Posterior vena cava (tissue), 2 donors: Measurements from ENCODE around the gene C1QTNF2. TPM values are rescaled to one million over a fixed set of nuclear protein-coding genes. Genes with fewer than 3 reads are reported as not detected.

ENCODE experiments used
- DNase-seq: peaks from one replicate; pipeline ENCODE4 v3.0.0-alpha.2; 2020; ENCODE audit warnings: low spot score
- intact Hi-C, 2 donors: fragments of 100-400 bp; cut with DNase I; formaldehyde crosslinking; loops; one replicate each; pipeline versions ENCODE4 v1.14.1 to v1.14.2; 2022 to 2023
- total RNA-seq, 2 donors: library from RNA; stranded (reverse); fragmentation: NEBNext Ultra II Directional; extraction: Animal tissue kit (Norgen Biotek cat#: 25700); gene quantifications; one replicate each; pipeline ENCODE4 v1.2.1, GENCODE V29; 2021
- donor health status: DM: yes; HTN: yes; CAD: no.
- donor health status: DM: yes; HTN: yes; CAD: no.

Gene C1QTNF2
- total RNA-seq, 2 donors from 2014 or later, result 7.1 to 9.7 TPM

DNA sequence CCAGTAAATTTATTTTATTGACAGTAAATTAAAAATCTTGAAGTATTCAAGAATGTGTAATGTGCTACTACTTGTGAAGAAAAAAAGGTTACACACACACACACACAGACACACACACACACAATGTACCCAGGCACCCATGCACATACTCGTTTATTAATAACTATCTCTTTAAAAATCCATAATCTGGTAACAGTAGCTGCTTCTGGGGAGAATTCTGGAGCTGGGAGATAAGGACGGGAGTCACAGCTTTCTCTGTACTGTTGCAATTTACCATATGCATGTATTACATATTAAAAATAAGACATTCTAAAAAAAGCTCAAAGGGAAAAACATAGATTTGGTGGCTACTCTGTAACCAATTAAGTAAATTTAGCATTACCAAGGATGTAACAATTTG, 7.9 kb upstream of the C1QTNF2 start:
- DNase-seq, result no peak
- intact Hi-C loops, result no loop called here

DNA sequence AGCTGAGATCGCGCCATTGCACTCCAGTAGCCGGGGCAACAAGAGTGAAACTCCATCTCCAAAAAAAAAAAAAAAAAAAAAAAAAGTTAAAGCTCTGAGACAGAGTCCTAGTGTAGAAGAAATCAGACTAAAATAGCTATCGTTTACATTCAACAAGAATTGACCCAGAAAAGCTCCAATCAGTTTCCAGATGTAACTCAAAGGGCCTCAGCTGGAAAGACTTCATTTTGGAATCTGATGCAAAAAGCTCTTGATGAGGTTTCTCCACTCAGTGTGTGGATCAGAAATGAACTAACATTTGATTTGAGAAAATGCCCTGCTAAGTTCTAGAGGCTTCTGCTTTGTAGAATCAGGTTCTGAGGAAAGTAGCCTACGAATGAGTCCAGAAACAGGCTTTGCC, 7.2 kb upstream of the C1QTNF2 start:
- intact Hi-C loops, result no loop called here
- DNase-seq, result no peak

DNA sequence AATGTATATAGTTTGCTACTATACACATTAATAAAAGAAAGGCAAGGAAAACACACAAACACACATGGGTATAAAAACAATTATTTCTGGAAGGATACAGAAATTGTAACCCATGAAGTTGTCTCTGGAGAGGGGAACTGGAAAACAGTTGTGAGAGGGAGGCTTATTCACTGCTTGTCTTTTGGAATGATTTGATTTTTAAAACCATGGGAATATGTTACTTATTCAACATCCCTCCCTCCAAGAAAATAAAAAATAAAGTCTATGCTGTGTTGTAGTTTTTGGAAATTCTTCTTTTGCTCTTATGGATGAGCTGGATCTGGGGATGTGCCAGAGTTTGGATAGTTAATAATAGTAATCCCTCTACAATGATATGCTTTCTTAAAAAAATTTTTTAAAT, 6.0 kb upstream of the C1QTNF2 start:
- intact Hi-C loops, result no loop called here
- no peak for DNase-seq

DNA sequence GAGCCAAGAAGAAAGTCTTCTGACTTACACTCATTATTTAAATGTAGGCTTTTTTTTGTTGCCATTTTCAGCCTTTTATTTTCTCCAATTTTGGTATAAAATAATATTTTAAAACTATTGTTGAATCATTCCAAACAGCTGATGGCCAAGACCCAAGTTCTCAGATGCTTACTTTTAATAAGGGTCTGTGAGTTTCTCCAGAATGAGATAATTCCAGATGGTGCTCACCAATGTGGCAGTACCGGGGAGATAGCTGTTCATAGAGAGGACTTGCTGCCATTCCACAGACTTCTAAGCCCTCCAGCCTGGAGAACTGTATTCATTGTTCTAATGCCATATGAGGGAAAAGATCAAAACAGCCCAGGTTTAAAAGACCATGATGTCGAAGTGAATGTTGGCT, 5.3 kb upstream of the C1QTNF2 start:
- DNase-seq, result no peak
- intact Hi-C loops, result no loop called here

DNA sequence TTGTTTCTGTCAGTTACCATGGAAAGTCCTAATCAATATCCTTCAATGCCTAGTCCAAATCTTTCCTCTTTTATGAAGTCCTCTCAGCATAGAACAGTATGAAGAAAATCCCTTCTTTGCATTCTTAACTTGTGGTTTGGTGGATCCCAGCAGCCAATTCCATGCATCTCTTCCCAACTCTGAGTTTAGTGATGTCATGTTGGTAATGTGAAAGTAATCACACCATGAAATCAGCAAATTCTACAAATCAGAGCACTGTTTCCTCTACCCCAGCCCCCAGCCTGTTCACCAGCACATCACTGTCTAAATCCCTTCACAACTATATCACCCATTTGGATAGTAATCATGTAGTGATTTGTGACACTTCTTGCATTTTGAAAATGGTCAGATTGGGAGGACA, 4.7 kb upstream of the C1QTNF2 start:
- intact Hi-C loops, result no loop called here
- no peak for DNase-seq

DNA sequence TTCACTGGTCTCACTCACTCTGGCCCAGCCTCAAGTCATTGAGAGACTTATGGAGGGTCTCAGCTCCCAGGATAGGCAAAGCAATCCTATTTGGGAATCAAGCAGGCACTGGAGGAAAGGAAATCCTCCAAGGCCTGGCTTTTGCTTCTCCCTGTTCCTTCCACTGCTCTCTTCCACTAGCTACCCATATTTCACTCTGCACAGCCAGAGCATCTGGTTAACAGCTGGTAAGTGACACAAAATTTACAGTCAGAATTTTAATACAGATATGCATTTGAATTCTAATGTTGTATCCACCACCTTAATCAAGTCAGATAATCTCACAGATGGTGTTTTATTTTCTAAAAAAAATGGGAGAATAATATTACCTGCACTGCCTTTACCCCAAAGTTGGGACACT, 868 bp upstream of the C1QTNF2 start:
- intact Hi-C loops, result loop anchor here in 1 of 2 donors (1.0 kb wide), 1 partner anchor 41 kb away; no protein-coding TSS in a partner anchor
- peak; percentile 47 for DNase-seq

DNA sequence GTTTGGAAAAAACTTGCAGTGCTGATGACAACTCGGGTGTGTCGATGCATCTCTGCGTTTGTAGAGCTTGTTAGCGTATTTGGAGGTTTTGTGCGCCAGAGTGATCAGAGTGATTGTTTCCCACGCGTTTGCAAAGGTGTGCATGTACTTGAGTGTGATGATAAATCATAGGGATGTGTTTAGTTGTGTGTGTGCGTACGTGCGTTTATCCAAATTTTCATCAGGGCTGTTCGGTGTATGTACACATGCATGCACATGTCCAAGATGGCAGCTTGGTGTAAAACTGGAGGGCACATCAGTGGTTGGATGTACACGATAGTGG, 248 bp upstream of the C1QTNF2 start:
- DNase-seq, result no peak
- intact Hi-C loops, result loop anchor here in 1 of 2 donors (1.0 kb wide), 1 partner anchor 40 kb away; no protein-coding TSS in a partner anchor

DNA sequence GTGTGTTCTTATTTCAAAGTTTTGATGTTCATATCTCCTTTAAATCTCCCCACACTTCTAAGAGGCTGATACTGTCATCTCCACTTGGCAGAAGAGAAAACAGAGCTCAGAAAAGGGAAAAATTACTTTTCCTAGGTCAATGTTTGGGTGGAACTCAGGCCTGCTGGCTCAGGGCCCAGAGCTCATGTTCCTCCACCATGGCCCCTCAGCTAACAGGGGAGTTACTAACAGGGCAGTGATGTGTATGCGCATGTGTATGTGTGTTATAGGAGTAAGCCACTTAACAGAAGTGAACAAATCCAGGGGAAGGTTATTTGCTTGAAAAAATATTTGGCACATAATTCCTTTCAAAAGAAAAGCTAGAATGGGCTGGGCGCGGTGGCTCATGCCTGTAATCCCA, 2.5 kb downstream of the C1QTNF2 start:
- intact Hi-C loops, result no loop called here
- peak; percentile 24 for DNase-seq

DNA sequence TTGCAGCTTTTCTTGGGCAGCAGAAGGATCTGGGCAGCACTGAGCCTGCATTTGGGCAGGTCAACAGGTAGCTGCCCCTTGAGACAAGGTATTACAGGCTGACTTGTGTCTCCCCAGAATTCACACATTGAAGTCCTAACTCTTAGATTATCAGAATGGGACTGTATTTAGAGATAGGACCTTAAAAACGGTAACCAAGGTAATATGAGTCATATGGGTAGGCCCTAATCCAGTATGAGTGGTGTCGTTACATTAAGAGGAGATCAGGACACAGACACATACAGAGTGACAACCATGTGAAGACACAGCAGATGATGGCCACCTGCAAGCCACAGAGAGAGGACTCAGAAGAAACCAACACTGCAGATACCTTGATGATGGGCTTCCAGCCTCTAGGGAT, 3.2 kb downstream of the C1QTNF2 start:
- intact Hi-C loops, result no loop called here
- no peak for DNase-seq

DNA sequence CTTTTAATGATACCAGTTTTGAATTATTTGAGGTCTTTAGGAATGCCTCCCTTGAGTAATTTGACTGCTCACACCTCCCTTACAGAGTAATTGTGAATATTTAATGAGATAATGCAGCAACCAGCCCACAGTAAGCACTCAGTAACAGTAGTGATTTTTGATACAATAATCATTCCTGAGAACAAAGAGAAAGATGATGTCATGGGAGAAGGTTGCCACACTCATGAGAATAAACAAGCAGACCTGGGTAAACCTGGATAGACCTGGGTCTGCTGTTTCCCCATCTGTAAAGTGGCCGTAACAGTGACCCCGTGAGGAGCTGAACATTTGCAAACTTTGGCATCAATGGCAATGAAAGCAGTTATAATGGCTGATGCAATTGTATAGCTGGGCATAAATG, 4.2 kb downstream of the C1QTNF2 start:
- intact Hi-C loops, result no loop called here
- no peak for DNase-seq

DNA sequence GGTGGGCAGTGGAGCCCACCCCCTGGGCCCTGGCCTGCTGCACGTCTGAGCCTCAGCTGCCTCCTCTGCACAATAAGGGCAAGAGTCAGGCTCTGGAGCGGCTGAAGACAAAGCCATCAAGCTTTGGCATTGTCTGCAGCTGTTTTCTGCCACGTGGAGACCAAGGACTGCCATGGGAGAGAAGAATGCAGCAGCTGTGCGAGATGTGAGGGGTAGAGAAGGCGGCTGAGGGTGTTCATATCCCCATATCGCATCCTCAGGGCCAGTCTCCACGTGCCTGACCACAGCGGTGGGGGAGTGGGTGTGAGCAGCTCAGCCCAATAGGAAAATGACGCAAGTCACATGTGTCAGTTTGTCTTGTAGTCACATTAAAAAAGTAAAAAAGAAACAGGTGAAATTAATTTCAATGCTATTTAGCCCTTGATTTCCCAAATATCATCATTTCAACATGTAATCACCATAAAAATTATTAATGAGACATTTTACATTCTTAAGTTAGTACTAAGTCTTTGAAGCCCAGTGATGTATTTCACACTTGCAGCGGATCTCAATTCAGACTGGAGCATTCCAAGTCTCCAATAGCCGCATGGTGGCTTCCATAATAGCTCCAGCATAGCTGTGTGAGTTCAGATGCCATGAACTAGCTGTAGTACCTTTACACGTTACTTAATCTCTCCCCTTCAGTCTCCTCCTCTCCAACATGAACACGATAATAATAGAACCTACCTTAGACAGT, 6.6 kb downstream of the C1QTNF2 start:
- intact Hi-C loops, result no loop called here
- peak; percentile 72 for DNase-seq

DNA sequence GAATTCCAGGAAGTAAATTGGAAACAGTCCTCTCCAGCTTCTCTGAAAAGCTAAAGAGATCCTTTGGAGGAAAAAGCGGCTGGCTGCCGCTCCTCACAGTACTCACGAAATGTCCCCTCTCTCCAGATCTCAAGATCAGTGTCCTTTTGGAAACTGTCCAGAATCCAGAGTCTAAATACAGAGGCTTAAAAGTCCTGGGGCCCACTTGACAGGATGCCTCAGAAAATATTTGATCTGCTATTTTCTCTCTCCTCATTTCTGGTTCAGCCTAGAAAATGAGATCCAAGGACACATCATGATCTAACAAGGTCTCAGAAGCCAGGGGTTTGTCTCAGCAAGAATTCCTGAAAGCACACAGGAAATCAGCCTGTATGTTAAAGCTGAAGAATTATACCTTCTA, 7.2 kb downstream of the C1QTNF2 start:
- DNase-seq, result peak; percentile 43
- intact Hi-C loops, result no loop called here

DNA sequence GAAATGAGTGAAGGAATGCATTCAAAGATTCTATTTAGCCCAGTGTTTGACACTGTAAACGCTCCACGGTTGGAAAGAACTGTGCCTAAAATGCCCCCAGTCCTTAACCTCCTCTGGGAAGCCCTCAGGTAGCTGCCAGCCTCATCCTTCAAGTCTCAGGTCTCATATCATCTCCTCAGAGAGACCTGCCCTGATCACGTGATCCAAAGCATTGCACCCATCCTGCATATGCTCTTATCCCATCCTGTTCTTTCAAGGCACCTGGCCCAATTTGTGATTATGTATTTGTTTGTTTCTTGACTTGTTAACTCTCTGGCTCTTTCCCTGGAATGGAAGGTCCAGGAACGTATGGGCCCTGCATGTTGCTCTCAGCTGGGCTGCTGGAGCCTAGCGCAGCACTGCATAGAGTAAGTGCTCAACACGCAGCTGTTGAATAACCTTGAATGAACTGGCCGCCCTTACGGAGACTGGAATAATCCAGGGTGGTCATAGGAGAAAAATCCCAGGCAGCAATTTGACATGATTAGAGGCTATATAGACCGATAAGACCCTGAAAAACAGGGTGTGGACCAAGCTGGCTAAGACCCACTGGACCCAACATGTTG, 8.7 kb downstream of the C1QTNF2 start:
- intact Hi-C loops, result no loop called here
- DNase-seq, result peak; percentile 44

DNA sequence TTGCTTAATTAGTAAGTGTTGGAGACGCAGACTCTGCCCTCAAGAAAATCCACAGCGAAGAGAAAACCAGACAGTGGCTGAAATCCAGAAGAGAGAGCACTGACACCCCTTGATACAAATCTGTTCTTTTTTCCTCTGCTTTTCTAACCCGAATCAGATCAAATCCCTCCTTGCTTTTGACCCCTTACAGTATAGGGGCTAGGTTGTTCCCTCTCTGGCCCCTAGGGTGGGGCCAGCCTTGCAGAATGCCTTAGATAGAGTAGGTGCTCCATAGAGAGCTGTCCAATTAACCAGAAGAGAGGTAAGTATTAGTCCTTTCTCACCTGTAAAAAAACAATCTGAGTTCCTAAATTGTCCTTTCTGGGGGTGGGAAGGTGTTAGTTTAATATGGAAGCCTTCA, 10.1 kb downstream of the C1QTNF2 start:
- intact Hi-C loops, result no loop called here

DNA sequence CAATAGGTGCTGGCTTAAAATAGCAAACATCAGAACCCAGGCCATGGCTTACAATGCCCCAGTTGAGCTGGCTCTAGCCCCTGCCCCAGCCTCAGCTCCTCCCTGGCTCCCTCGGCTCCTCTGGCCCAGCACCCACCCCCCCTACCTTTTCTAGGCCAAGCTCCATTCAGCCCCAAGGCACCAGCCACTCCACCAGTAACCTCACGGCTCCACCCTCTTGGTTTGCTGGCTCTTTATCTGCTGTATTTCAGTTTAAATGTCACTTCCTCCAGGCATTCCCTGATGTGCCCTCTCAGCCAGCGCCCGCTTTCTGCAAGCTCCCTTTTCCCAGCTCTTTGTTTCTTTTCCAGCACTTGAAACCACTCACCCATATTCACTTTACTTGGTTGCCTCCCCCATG, 10.6 kb downstream of the C1QTNF2 start:
- intact Hi-C loops, result no loop called here
- peak; percentile 76 for DNase-seq

More for the DNA sequence above, 10.1 kb downstream of the C1QTNF2 start:
- DNase-seq, result no peak

DNA sequence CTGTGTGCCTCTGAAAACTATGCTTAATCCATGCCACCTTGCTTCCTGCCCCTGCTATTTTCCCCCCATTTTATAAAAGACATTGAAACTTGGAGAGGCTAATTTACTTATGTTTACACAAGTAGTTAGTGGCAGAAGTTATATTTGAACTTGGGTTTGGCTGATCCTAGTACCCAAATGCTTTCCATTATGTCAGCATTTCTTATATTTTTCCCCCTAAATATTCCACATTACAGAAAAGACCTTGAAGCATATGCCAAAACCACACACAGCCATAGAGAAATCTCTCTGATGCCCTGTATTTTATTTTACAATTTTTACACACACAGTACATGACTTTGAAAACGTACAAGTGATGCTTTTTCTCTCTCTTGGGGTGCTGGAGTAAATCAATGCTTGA, 11.2 kb downstream of the C1QTNF2 start:
- intact Hi-C loops, result no loop called here
- DNase-seq, result no peak

DNA sequence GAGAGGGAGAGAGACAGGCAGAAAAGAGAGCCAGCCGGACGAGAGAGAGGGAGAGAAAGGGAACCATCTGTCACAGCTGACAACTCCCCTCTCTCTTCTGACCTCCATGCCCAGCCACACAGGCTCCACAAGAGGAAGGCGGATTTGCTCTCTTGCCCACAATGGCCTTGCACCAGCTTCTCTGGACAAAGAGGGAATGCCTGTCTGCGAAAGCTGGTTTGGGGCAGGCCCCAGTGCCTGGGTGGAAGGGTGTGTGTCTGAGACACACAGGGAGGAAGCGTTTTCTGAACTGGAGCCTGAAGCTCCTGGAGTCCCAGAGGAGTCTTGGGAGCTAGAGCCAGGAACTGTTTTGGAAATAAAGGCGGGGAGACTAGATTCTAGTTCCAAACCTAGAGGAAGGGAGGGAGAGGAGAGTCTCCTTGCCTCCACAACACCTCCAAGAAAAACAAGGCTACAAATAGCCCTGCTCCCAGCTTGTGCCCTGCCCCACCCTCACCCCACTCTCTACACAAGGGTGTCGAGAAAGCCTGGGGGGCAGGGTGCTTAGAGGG, 12.5 kb downstream of the C1QTNF2 start:
- intact Hi-C loops, result no loop called here

DNA sequence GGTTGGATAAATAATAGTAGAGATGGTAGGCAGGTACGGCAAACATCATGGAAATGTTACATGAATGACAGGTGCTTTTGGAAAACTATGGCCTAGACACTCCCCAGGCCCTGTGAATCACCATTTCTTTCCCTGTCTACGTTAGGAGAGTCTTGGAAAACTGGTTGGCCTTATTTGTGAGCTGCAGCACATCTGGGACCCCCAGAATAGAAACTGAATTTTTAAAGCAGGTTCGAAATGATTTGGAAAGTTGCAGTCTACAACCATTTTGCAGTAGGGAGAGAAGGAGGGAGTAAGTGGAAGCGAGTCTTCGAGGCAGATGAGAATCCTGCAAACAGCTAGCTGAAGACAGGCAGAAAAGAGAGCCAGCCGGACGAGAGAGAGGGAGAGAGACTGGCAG, 13.0 kb downstream of the C1QTNF2 start:
- intact Hi-C loops, result no loop called here
- no peak for DNase-seq

More for the DNA sequence above, 12.5 kb downstream of the C1QTNF2 start:
- peak; percentile 78 for DNase-seq

DNA sequence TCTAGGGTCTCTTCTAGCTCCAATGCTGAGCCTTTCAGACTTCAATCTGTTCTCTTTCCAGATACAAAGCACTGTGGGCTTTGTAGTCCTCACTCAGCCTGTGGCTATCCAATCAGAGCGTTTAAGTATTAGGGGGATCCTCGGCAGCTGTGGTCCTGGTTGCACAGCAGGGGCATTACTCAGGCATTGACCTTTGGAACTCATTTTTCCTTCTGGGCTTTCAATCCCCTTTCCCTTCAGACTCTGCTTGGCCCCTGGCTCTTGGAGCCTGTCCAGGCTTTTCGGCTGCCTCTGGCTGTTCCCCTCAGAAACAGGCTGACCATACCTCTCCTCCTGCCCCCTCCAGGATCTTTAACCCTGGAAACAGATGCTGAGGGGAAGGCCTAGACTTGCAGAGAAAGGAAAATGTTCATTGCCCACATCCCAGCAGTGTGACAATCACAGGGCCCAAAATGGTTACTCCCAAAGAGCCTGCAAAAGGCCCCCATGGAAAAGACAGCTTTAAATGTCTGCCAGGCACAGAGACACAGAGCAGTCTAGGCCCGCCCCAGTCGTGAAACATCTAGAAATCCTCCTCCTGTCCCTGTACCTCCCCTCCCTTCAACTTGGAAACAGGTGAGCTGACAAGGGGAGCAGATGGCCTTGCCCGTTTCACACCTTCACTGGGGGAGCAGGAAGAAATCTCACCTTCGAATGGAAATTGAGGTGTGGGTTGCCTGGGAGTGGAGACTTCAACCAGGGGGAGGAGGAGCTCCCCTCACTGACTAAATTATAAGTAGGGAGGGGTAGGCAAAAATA, 13.7 kb downstream of the C1QTNF2 start:
- DNase-seq, result peak; percentile 51
- intact Hi-C loops, result no loop called here

DNA sequence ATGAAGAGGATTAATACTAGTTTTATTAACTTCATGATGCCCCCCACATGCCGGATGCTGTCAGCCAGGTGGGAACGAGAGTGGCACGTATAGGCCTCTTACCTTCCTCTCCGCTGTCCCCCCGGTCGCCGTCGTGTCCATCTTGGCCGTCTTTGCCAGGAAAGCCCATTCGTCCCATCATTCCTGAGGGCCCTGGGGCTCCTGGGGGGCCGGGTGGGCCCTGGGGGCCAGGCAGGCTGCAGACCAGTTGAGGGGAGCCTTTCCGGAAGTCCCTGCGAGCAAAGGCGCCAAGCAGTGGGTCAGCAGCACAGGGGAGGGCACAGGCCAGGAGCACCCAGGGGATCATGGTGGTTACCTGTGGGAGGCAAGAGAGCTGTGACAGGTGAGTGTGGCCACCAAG, 15.8 kb downstream of the C1QTNF2 start:
- DNase-seq, result peak; percentile 76
- intact Hi-C loops, result no loop called here
